ENCODE data around the gene PCSK1N. TPM values are rescaled to one million over a fixed set of nuclear protein-coding genes. Genes with fewer than 3 reads are reported as not detected.

Gene PCSK1N
- 0.53 TPM in 1 of 2 replicates, not detected in the other for total RNA-seq

DNA sequence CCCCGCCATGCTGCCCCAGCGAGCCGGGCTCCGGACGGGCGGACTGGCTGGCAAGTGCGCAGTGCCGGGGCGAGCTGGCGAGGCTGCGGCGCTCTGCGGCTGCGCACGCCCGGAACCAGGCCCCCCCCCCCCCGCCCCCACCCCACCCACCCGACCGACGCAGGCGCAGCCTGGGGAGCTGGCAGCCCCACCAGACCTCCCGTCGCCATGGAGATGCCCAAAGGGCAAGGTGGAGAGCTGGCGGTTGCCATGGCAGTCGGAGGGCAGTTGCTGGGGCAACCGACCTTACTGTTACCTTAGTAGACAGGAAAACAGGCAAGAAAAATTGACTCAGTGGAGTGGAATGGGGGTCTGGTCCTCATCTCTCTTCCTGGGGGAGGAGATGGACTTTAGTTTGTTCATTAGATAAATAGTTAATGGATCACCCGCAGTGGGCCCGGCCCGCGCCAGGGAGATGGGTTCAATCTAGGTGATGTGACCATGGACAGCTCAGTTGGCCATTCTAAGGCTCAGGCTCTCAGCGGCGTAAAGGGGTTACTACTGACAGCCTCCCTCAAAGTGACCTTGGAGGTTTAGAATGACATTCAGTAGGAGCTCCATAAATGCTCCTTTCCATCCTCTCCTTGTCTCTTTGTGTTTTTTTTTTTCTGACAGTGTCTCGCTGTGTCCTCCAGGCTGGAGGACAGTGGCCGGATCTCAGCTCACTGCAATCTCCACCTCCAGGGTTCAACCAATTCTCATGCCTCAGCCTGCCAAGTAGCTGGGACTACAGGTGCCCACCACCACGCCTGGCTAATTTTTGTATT, at the start of gene PCSK1N:
PCSK1N (minus strand) TSS at position 87 of the 806 bp plus-strand sequence; CDS start at position 9, 78 bp downstream.

GRCh38 chrX:48826135-48826875, 9.1 kb downstream of the PCSK1N start, which contains the start of gene ERAS:
TSS of gene ERAS (plus strand) at chrX:48826513. CDS start at chrX:48829124, 2,611 bp downstream.

DNA sequence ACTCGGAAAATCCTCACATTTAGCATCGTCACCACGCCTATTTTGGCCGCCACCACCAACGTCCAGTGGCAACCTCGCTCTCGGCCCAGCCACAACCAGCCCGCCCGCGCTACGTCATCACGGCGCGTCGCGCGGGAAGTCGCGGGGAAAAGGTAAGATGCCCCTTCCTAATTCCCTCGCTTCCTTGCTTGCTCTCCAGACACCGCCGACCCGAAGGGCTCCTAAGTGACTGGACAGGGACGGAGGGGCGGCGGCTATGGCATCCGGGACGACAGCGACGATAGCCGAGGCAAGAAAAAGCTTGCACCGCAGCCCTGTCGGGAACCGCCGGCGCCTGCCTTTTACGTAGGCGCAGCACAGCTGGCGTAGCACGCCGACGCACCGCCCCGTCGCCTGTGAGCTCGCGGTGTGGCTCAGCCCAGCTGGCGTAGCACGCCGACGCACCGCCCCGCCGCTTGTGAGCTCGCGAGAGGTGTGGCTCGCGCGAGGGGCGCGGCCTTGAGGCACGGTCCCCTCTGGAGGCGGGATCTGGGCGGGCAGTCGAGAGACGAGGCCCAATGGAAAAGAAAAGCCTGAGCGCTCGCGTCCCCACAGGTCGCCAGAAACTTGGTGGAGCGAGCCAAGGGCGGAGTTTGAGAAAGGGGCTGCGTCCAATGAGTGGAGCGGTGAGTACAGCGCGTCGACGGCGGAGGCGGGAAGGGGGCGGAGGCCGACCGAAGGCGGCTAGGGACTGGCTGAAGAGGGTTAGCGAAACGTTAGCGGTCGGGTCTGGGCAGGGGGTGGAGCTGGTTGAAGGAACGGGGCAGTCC, 33.9 kb downstream of the PCSK1N start, which contains the start of gene HDAC6:
HDAC6 (plus strand) TSS at position 788 of the 809 bp plus-strand sequence. CDS start 626 bp downstream, outside the sequence.

DNA sequence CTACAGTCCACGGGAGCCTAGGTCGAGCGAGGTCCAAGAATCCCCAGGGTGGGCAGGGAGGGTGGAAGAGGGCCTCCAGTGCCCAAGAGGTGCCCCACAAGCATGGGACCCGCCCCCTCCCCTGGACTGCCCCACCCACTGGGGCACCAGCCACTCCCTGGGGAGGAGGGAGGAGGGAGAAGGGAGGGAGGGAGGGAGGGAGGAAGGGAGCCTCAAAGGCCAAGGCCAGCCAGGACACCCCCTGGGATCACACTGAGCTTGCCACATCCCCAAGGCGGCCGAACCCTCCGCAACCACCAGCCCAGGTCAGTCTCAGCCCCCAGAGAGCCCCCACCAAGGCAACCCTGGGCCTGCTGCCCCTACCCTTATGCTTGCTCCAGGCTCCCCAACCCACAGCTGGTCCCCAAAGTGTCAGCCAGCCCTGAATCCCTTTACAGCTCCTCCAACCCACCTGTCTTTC, 49.0 kb downstream of the PCSK1N start, which contains the start of gene GATA1:
GATA1 (plus strand) TSS at position 250 of the 460 bp plus-strand sequence. CDS start 4,520 bp downstream, outside the sequence.

Other genes with a start within 250 kb of the PCSK1N start
- gene WDR13, start 238.1 kb downstream of the PCSK1N start, total RNA-seq: 163 and 169 TPM in 2 replicates
- 0.58 TPM in 1 of 2 replicates, not detected in the other for gene WAS, start 151.8 kb downstream of the PCSK1N start, total RNA-seq
- gene SUV39H1, start 138.9 kb downstream of the PCSK1N start, total RNA-seq: 10.5 and 10.7 TPM in 2 replicates
- not detected in 2 replicates for gene GLOD5, start 73.9 kb downstream of the PCSK1N start, total RNA-seq
- gene GATA1, start 49.0 kb downstream of the PCSK1N start, total RNA-seq: not detected in 2 replicates
- 30.3 and 31.7 TPM in 2 replicates for gene HDAC6, start 33.5 kb downstream of the PCSK1N start, total RNA-seq
- gene ERAS, start 9.1 kb downstream of the PCSK1N start, total RNA-seq: not detected in 2 replicates
- gene TIMM17B, start 62.2 kb upstream of the PCSK1N start, total RNA-seq: 43.5 and 45.7 TPM in 2 replicates
- 56.4 and 83.3 TPM in 2 replicates for gene PQBP1, start 62.3 kb upstream of the PCSK1N start, total RNA-seq
- 41.5 and 46.1 TPM in 2 replicates for gene SLC35A2, start 76.0 kb upstream of the PCSK1N start, total RNA-seq
- 6.9 and 7.4 TPM in 2 replicates for gene PIM2, start 83.4 kb upstream of the PCSK1N start, total RNA-seq
- gene OTUD5, start 122.0 kb upstream of the PCSK1N start, total RNA-seq: 39.2 and 48.0 TPM in 2 replicates
- gene KCND1, start 136.2 kb upstream of the PCSK1N start, total RNA-seq: 1.4 and 2.0 TPM in 2 replicates
- 11.3 and 19.0 TPM in 2 replicates for gene GRIPAP1, start 166.7 kb upstream of the PCSK1N start, total RNA-seq
- gene TFE3, start 207.7 kb upstream of the PCSK1N start, total RNA-seq: 66.3 and 69.2 TPM in 2 replicates
- gene CCDC120, start 223.4 kb upstream of the PCSK1N start, total RNA-seq: 0.58 and 1.4 TPM in 2 replicates
- gene PRAF2, start 238.4 kb upstream of the PCSK1N start, total RNA-seq: 19.7 and 34.6 TPM in 2 replicates
- gene WDR45, start 244.3 kb upstream of the PCSK1N start, total RNA-seq: 55.6 and 65.9 TPM in 2 replicates